Activated CD4-positive, alpha-beta T cell treated with anti-CD3 and anti-CD28 coated beads, Interleukin-2, Interleukin-6, amounts not matched to agents 100 ng/mL and 50 ng/mL, durations not matched to agents 16 hours and 8 hours (primary cell): Measurements from ENCODE around the gene MEIS2.
"Not testable (repeated sequence)": the region's sequence is repeated elsewhere in the genome, so short reads cannot be mapped to it uniquely, and the experiment has no call there.

Experiments used
- DNase-seq: peaks from one replicate; pipeline ENCODE4 v3.0.0-alpha.2; 2020

The MEIS2 gene

GRCh38 chr15:37004373-37004869, 95.9 kb downstream of the MEIS2 start:
- DNase-seq = no peak

GRCh38 chr15:37002041-37002672, 98.2 kb downstream of the MEIS2 start:
- DNase-seq = no peak

- DNase-seq = no peak
Observed at GRCh38 chr15:37001417-37001816, 98.9 kb downstream of the MEIS2 start.

GRCh38 chr15:36999778-37000177, 100.6 kb downstream of the MEIS2 start:
- no peak for DNase-seq

GRCh38 chr15:36996538-36997181, 103.7 kb downstream of the MEIS2 start:
- DNase-seq = no peak

GRCh38 chr15:36996121-36996520, 104.2 kb downstream of the MEIS2 start:
- DNase-seq = no peak

- DNase-seq = no peak
Observed at GRCh38 chr15:36994790-36995189, 105.6 kb downstream of the MEIS2 start.

GRCh38 chr15:36992454-36992853, 107.9 kb downstream of the MEIS2 start:
- DNase-seq = no peak

- DNase-seq = no peak
Observed at GRCh38 chr15:36988947-36989346, 111.4 kb downstream of the MEIS2 start.

GRCh38 chr15:36982430-36982829, 117.9 kb downstream of the MEIS2 start:
- DNase-seq = no peak

GRCh38 chr15:36980281-36980680, 120.1 kb downstream of the MEIS2 start:
- DNase-seq = not testable (repeated sequence)

- no peak for DNase-seq
Observed at GRCh38 chr15:36978625-36979024, 121.7 kb downstream of the MEIS2 start.

- DNase-seq = no peak
Observed at GRCh38 chr15:36978126-36978525, 122.2 kb downstream of the MEIS2 start.

GRCh38 chr15:36977659-36978058, 122.7 kb downstream of the MEIS2 start:
- DNase-seq = no peak

- DNase-seq = no peak
Observed at GRCh38 chr15:36972704-36973103, 127.6 kb downstream of the MEIS2 start.

GRCh38 chr15:36970522-36970921, 129.8 kb downstream of the MEIS2 start:
- no peak for DNase-seq

GRCh38 chr15:36967929-36968328, 132.4 kb downstream of the MEIS2 start:
- no peak for DNase-seq

GRCh38 chr15:36966708-36967107, 133.6 kb downstream of the MEIS2 start:
- no peak for DNase-seq

GRCh38 chr15:36965570-36966342, 134.6 kb downstream of the MEIS2 start:
- DNase-seq = no peak

GRCh38 chr15:36964626-36965025, 135.7 kb downstream of the MEIS2 start:
- DNase-seq = no peak

- no peak for DNase-seq
Observed at GRCh38 chr15:36961956-36962355, 138.4 kb downstream of the MEIS2 start.

- no peak for DNase-seq
Observed at GRCh38 chr15:36960947-36961227, 139.5 kb downstream of the MEIS2 start.

GRCh38 chr15:36960179-36960946, 140.0 kb downstream of the MEIS2 start:
- no peak for DNase-seq
